Measurements from ENCODE around the gene CACNG5.

DNA sequence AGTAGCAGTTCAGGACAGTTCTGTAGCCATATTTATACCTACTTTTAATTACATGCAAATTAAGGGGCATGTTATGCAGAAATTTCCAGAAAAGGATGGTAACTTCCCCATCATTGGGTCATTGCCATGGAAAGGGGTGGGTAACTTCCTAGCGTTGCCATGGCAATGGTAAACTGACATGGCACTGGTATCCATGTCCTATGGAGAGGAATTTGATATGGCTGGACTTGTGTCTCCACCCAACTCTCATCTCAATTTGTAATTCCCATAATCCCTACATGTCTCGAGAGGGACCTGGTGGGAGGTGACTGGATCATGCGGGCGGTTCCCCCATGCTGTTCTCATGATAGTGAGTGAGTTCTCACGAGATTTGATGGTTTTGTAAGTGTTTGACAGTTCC, 94.0 kb downstream of the CACNG5 start:
- TF ChIP-seq POLR2AphosphoS5 (IDR thresholded peaks at IDR 0.05; ENCODE audit: borderline replicate concordance, low read depth, low read length), result no peak
- TF ChIP-seq EZH2 (IDR thresholded peaks at IDR 0.05), result no peak
- no peak for TF ChIP-seq FOXP2 (optimal IDR thresholded peaks at IDR 0.05; ENCODE audit: control extremely low read depth, extremely low read length, insufficient read depth)
